ENCODE results near the gene ADCY1. TPM values are rescaled to one million over a fixed set of nuclear protein-coding genes. Genes with fewer than 3 reads are reported as not detected.

ADCY1 gene
- total RNA-seq, 1 donor from 2014 or later: 4.7 TPM

DNA sequence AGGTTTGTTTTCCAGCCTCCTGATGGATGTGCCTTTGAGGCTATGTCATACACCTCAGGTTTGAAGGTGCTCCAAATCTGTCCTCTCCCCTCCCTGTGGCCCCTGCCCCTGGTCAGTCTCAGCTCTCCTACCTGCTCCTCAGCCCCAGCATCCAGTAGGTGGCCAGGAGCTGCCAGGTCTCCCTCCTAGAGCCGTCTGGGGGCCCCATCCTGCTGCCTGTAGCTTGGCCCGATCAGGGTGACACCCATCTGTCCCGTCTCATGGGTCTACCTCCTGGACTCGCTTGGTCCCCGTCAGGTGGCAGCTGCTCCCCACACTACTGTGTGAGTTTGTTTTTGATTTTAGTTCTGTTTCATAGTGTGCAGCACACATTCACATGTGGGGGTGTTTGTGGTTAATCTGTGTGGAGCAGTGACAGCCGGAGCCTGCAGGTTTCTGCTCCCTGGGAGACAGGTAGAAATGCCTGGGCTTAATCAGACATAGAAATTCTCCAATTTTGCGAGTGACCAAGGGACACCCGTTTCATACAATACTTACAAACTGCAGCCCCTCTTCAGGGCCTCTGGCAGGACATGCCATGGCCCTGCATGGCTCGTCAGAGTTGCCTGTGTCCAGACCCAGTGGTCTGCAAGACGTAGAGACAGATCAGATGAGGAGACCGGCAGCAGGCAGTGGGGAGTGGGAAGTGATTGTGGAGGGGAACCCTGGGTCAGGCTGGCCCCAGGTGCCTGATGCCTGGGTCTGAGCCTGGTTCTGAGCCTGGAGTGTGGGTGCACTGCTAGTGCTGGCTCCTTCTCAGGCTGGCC, 17.1 kb downstream of the ADCY1 start:
- TF ChIP-seq, protein P1, sequence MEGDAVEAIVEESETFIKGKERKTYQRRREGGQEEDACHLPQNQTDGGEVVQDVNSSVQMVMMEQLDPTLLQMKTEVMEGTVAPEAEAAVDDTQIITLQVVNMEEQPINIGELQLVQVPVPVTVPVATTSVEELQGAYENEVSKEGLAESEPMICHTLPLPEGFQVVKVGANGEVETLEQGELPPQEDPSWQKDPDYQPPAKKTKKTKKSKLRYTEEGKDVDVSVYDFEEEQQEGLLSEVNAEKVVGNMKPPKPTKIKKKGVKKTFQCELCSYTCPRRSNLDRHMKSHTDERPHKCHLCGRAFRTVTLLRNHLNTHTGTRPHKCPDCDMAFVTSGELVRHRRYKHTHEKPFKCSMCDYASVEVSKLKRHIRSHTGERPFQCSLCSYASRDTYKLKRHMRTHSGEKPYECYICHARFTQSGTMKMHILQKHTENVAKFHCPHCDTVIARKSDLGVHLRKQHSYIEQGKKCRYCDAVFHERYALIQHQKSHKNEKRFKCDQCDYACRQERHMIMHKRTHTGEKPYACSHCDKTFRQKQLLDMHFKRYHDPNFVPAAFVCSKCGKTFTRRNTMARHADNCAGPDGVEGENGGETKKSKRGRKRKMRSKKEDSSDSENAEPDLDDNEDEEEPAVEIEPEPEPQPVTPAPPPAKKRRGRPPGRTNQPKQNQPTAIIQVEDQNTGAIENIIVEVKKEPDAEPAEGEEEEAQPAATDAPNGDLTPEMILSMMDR (IDR thresholded peaks at IDR 0.05; ENCODE audit: unreplicated experiment): no peak
- Mint-ChIP-seq H3K4me1 (peaks cover 2% of the 10 kb centered on the region), H3K27ac (no peak overlapping the region), H3K4me3 (no peak overlapping the region), H3K27me3 (ENCODE audit: low read depth) (no peaks in the 10 kb centered on the region), H3K36me3 (no peaks in the 10 kb centered on the region), H3K9me3 (no peaks in the 10 kb centered on the region)
- peak in 1 of 2 experiments; percentile 26 for DNase-seq (ENCODE audit: low spot score in 2 of 2, unreplicated experiment in 2 of 2)

DNA sequence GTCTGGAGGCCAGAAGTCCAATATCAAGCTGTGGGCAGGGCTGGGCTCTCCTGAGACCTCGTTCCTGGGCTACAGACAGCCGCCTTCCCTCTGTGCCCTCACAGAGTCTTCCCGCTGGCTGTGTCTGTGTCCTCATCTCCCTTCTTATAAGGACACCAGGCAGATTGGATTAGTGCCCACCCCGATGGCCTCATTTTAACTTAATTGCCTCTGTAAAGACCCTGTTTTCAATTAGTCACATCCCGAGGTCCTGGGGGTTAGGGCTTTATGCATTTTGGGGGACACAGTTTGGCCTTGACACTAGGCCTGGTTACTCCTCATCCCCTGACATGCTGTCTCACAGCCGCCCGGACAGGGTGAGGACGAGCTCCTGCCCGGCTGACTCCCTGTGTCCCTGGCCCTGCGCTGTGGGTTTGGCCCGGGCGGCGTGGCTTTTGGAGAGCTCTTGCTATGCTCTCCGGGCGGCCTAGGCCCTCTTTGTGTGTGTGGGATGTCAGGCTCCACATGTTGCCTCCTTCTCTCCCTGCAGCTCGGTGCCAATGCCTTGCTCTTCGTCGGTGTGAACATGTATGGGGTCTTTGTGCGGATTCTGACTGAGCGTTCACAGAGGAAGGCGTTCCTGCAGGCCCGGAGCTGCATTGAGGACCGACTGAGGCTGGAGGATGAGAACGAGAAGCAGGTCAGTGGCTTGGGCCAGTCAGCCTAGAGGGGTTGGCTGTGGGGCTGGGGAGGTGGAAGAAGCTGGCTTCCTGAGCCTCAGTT, 18.2 kb downstream of the ADCY1 start:
- Mint-ChIP-seq H3K4me1 (no peaks in the 10 kb centered on the region), H3K4me3 (no peak overlapping the region), H3K9me3 (no peaks in the 10 kb centered on the region), H3K36me3 (no peaks in the 10 kb centered on the region), H3K27ac (no peak overlapping the region), H3K27me3 (ENCODE audit: low read depth) (no peaks in the 10 kb centered on the region)
- TF ChIP-seq, protein P1 (IDR thresholded peaks at IDR 0.05; ENCODE audit: unreplicated experiment): no peak
- DNase-seq (ENCODE audit: low spot score in 2 of 2, unreplicated experiment in 2 of 2): peak in 1 of 2 experiments; percentile 36

DNA sequence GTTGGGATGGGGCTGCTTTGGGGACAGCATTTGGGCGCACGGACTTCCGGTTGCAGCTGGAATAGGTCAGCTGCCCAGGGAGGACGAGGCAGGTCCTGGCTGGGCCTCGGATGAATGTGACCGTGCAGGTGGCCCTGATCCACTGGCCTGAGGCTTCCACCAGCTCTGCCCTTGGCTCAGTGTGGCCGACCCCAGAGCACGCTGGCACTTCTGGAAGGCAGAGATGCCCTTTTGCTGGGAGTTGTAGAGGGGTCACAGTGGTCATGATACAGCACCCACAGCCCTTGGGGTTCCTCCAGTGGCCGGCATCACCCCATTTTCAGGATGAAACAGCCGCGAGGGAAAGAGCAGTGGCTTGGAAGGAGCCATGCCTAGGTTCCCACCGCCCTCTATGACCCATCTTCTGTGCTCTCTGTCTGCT, 19.0 kb downstream of the ADCY1 start:
- H3K4me1 Mint-ChIP-seq: no peaks in the 10 kb centered on the region
- TF ChIP-seq, protein P1 (IDR thresholded peaks at IDR 0.05; ENCODE audit: unreplicated experiment): no peak
- H3K27me3 Mint-ChIP-seq (ENCODE audit: low read depth): no peaks in the 10 kb centered on the region
- no peak overlapping the region for H3K27ac Mint-ChIP-seq
- no peak overlapping the region for H3K4me3 Mint-ChIP-seq
- no peaks in the 10 kb centered on the region for H3K36me3 Mint-ChIP-seq
- DNase-seq (ENCODE audit: low spot score in 2 of 2, unreplicated experiment in 2 of 2): peak in 1 of 2 experiments; percentile 14
- no peaks in the 10 kb centered on the region for H3K9me3 Mint-ChIP-seq

DNA sequence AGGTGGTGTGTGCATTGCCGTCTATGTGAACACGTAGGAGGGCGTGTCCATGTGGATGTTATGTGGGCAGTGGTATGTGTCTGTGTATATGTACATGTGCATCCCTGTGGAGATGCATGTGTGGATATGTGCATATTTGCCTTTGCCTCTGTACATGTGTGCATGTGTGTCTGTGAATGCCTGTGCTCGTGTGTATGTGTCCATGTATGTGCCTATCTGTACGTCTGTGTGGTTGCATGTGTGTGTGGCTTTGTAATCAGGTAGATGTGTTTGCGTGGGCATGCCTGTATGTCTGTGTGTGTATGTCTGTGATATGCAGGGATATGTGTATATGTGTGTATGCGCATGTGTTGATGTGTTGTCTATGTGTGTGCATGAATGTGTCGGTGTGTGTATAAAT, 19.7 kb downstream of the ADCY1 start:
- Mint-ChIP-seq H3K36me3 (no peaks in the 10 kb centered on the region), H3K9me3 (no peaks in the 10 kb centered on the region), H3K4me3 (no peak overlapping the region), H3K27me3 (ENCODE audit: low read depth) (no peaks in the 10 kb centered on the region), H3K27ac (no peak overlapping the region), H3K4me1 (no peaks in the 10 kb centered on the region)
- DNase-seq (ENCODE audit: low spot score in 2 of 2, unreplicated experiment in 2 of 2): no peak
- TF ChIP-seq, protein P1 (IDR thresholded peaks at IDR 0.05; ENCODE audit: unreplicated experiment): no peak

DNA sequence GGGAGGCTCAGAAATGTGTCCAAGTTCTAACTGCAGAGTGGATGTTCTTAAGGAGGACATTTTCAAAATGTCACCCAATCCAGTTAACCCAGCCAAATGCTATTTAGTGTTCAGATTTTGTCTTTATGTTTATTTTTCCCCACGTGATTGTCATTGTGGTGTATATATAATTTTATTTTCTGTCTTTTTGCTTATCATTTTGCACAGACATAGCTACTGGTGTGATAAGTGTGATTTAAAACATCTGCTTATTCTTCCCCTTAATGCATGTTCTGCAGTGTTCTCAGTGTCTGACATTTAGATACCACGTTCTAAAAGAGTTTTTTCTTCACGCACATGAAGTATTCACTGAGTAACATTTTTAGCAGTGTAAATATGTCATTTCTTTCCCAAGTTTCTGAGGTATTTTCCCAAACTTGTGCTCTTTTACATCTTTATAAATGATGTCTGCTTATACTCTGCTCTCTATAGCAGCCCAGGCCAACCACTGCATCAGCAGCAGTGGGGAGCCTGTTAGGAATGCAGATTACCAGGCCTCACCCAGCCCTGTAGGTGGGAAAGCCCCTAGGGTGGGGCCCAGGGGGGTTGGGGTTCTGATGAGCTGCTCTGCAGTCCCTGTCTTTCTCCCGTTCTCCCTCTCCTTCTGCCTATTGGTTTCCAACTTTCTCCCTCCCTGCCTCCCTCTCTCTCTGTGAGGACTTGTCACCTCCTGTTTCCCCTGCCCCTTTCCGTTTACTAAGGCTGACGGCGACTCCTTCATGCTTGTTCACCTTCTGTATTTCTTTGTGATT, 20.8 kb downstream of the ADCY1 start:
- Mint-ChIP-seq H3K27ac (no peak overlapping the region), H3K4me1 (no peaks in the 10 kb centered on the region), H3K27me3 (ENCODE audit: low read depth) (no peaks in the 10 kb centered on the region), H3K4me3 (no peak overlapping the region), H3K9me3 (no peaks in the 10 kb centered on the region), H3K36me3 (no peaks in the 10 kb centered on the region)
- DNase-seq (ENCODE audit: low spot score in 2 of 2, unreplicated experiment in 2 of 2): no peak
- TF ChIP-seq, protein P1 (IDR thresholded peaks at IDR 0.05; ENCODE audit: unreplicated experiment): no peak
